Stomach (tissue), 4 donors: Measurements from ENCODE around the gene ESRRG.

ENCODE experiments used
- POLR2A ChIP-seq, 4 donors: fragments of 450-650 bp; IDR thresholded peaks; one replicate each; pipeline ENCODE4 v1.6.1; 2016; ENCODE audit warnings: antibody characterized with exemption in 4 of 4, control low read depth in 2 of 4, mild to moderate bottlenecking in 1 of 4, moderate library complexity in 1 of 4
- POLR2AphosphoS5 ChIP-seq, 3 donors: sonication (generic); formaldehyde crosslinking; IDR thresholded peaks; one replicate each; pipeline ENCODE4 v1.6.1; 2016; ENCODE audit warnings: antibody characterized with exemption in 3 of 3
- TF ChIP-seq, protein P1 (sequence below), 7 experiments: fragments of 450-650 bp in 4 of 7; fragments of 200-600 bp in 3 of 7; sonication (generic) in 3 of 7; IDR thresholded peaks; one replicate each; pipeline ENCODE4 v1.5.1; 2016 to 2019; ENCODE audit warnings: antibody characterized with exemption in 7 of 7, control low read depth in 2 of 7, mild to moderate bottlenecking in 1 of 7

DNA sequence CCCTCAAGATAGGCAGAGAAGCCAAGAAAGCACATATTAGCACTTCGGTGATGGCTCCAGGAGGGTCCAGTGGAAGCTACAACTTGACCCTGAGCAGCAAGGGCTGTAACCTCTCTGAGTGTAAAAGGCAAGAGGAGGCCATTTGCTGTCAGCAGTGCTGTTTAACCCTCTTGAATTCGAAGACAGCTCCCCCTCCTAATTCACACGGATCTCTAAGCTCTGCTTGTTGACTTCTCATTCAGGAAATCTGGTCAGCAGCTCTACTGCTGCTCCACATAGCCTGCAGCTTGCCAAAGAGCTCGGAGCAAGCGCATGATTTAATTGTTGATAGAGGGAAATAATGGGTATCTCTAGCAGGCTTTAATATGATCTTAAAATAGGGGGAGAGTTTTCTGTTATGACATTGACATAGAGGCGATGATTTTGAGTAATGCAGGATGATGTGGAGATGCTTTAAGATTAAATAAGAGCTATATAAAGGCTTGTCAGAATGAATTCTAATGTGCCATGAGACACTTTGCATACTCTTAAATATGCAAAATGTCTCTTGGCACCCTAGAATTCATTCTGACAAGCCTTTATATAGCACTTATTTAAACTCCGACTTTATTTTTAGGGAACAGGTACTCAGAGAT is 220.6 kb downstream of the ESRRG start:
- TF ChIP-seq, protein P1, sequence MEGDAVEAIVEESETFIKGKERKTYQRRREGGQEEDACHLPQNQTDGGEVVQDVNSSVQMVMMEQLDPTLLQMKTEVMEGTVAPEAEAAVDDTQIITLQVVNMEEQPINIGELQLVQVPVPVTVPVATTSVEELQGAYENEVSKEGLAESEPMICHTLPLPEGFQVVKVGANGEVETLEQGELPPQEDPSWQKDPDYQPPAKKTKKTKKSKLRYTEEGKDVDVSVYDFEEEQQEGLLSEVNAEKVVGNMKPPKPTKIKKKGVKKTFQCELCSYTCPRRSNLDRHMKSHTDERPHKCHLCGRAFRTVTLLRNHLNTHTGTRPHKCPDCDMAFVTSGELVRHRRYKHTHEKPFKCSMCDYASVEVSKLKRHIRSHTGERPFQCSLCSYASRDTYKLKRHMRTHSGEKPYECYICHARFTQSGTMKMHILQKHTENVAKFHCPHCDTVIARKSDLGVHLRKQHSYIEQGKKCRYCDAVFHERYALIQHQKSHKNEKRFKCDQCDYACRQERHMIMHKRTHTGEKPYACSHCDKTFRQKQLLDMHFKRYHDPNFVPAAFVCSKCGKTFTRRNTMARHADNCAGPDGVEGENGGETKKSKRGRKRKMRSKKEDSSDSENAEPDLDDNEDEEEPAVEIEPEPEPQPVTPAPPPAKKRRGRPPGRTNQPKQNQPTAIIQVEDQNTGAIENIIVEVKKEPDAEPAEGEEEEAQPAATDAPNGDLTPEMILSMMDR (IDR thresholded peaks at IDR 0.05), result no peak
- TF ChIP-seq POLR2A (IDR thresholded peaks at IDR 0.05) (no peak), POLR2AphosphoS5 (IDR thresholded peaks at IDR 0.05) (no peak)
